IMR-90 (cell line): Measurements from ENCODE around the gene TIMP1. TPM values are rescaled to one million over a fixed set of nuclear protein-coding genes. Genes with fewer than 3 reads are reported as not detected.
A peak's percentile ranks its signal among the peaks of the same experiment; 100 is the strongest.

Experiments used
- ATAC-seq: fragments of 200-7000 bp; cut with Tn5 transposase; 2 replicates; pipeline ENCODE4 v1.9.1; 2020; ENCODE audit warnings: low read depth, mild to moderate bottlenecking, moderate library complexity
- BruUV-seq: library from RNA; stranded (reverse); fragments of 400-500 nt; replicated peaks from 2 replicates; lab custom pipeline; 2021; lab: Mats Ljungman, UMichigan
- CTCF ChIA-PET: fragments of 300-600 bp; formaldehyde crosslinking; extraction: SDS; loops from one replicate; lab custom pipeline; 2021; ENCODE audit warnings: antibody characterized with exemption; lab: Yijun Ruan, JAX
- POLR2A ChIA-PET: fragments of 300-600 bp; sonication (Branson Sonifier 250); formaldehyde crosslinking; loops from one replicate; lab custom pipeline; 2022; ENCODE audit warnings: antibody characterized with exemption; ENCODE audit not compliant: unreplicated experiment; lab: Charles Lee
- DNase-seq: peaks from one replicate; pipeline ENCODE4 v3.0.0; 2013
- H2AFZ ChIP-seq: replicated peaks from 2 replicates; pipeline ENCODE3; 2013; ENCODE audit warnings: low read length, mild to moderate bottlenecking; ENCODE audit not compliant: poor library complexity
- H2AK5ac ChIP-seq: 2 replicates; pipeline ENCODE4 v1.6.1; 2013; ENCODE audit warnings: low read depth, low read length, inconsistent platforms
- H2AK9ac ChIP-seq: replicated peaks from 2 replicates; pipeline ENCODE3; 2013; ENCODE audit warnings: mild to moderate bottlenecking, low read depth, low read length, moderate library complexity; ENCODE audit not compliant: poor library complexity
- H2BK120ac ChIP-seq: 2 replicates; pipeline ENCODE4 v1.6.1; 2013; ENCODE audit warnings: low read depth, low read length, inconsistent platforms
- H2BK15ac ChIP-seq: 3 replicates; pipeline ENCODE4 v1.6.1; 2013; ENCODE audit warnings: low read depth, low read length, inconsistent platforms
- H2BK20ac ChIP-seq: 2 replicates; pipeline ENCODE4 v1.6.1; 2013; ENCODE audit warnings: low read depth, mild to moderate bottlenecking, inconsistent platforms, low read length, moderate library complexity
- H2BK5ac ChIP-seq: 2 replicates; pipeline ENCODE4 v1.6.1; 2013; ENCODE audit warnings: mild to moderate bottlenecking, low read depth, low read length, inconsistent platforms; ENCODE audit not compliant: poor library complexity, severe bottlenecking
- H3K14ac ChIP-seq: replicated peaks from 2 replicates; pipeline ENCODE4 v1.6.1; 2013; ENCODE audit warnings: low read depth, low read length, inconsistent platforms
- H3K18ac ChIP-seq: 2 replicates; pipeline ENCODE4 v1.6.1; 2013; ENCODE audit warnings: low read depth, low read length, control low read depth
- H3K23ac ChIP-seq: 2 replicates; pipeline ENCODE4 v1.6.1; 2013; ENCODE audit warnings: low read depth, low read length, inconsistent platforms
- H3K27ac ChIP-seq: 2 replicates; pipeline ENCODE4 v1.5.1; 2013; ENCODE audit warnings: mild to moderate bottlenecking, control low read depth, low read length; ENCODE audit not compliant: insufficient read depth
- H3K27me3 ChIP-seq: 2 replicates; pipeline ENCODE4 v1.6.1; 2013; ENCODE audit warnings: low read length; ENCODE audit not compliant: control insufficient read depth, insufficient read depth
- H3K36me3 ChIP-seq: 2 replicates; pipeline ENCODE4 v1.6.1; 2013; ENCODE audit warnings: low read length, mixed read lengths; ENCODE audit not compliant: control insufficient read depth, insufficient read depth
- H3K4ac ChIP-seq: 2 replicates; pipeline ENCODE4 v1.6.1; 2013; ENCODE audit warnings: low read depth, low read length, inconsistent platforms
- H3K4me1 ChIP-seq: 2 replicates; pipeline ENCODE4 v1.6.1; 2013; ENCODE audit warnings: low read length, mixed read lengths; ENCODE audit not compliant: control insufficient read depth, insufficient read depth
- H3K4me2 ChIP-seq: 2 replicates; pipeline ENCODE4 v1.6.1; 2013; ENCODE audit warnings: low read depth, mild to moderate bottlenecking, control low read depth, low read length, moderate library complexity
- H3K4me3 ChIP-seq: 2 replicates; pipeline ENCODE4 v1.5.1; 2013; ENCODE audit warnings: low read depth, mild to moderate bottlenecking, control low read depth, low read length, moderate library complexity; ENCODE audit not compliant: insufficient read depth
- H3K56ac ChIP-seq: 2 replicates; pipeline ENCODE4 v1.6.1; 2013; ENCODE audit warnings: low read length, inconsistent platforms; ENCODE audit not compliant: insufficient read depth; ENCODE audit errors: extremely low read depth
- H3K79me1 ChIP-seq, 2 experiments: 2 replicates each; pipeline ENCODE4 v1.6.1; 2013; ENCODE audit warnings: low read length in 2 of 2, inconsistent platforms in 1 of 2, low read depth in 1 of 2
- H3K9ac ChIP-seq: 2 replicates; pipeline ENCODE4 v1.6.1; 2013; ENCODE audit warnings: low read depth, low read length, control low read depth
- H3K9me1 ChIP-seq: 2 replicates; pipeline ENCODE4 v1.6.1; 2013; ENCODE audit warnings: low read length, inconsistent platforms; ENCODE audit not compliant: insufficient read depth
- H3K9me3 ChIP-seq: 2 replicates; pipeline ENCODE4 v1.6.1; 2013; ENCODE audit warnings: low read length; ENCODE audit not compliant: control insufficient read depth, insufficient read depth
- H4K20me1 ChIP-seq: 2 replicates; pipeline ENCODE4 v1.6.1; 2013; ENCODE audit warnings: low read length, inconsistent platforms; ENCODE audit not compliant: insufficient read depth
- H4K5ac ChIP-seq: 2 replicates; pipeline ENCODE4 v1.6.1; 2013; ENCODE audit warnings: mild to moderate bottlenecking, low read depth, low read length, control low read depth
- H4K8ac ChIP-seq, 2 experiments: 2 replicates each; pipeline ENCODE4 v1.6.1; 2013; ENCODE audit warnings: low read depth in 2 of 2, low read length in 2 of 2, control low read depth in 1 of 2, inconsistent platforms in 1 of 2
- H4K91ac ChIP-seq: 2 replicates; pipeline ENCODE4 v1.6.1; 2013; ENCODE audit warnings: low read depth, low read length, inconsistent platforms; ENCODE audit not compliant: insufficient read depth
- CHD1 ChIP-seq: IDR thresholded peaks from 2 replicates; pipeline ENCODE4 v1.6.1; 2012; ENCODE audit warnings: low read depth, low read length, improper control_type of control experiment
- RCOR1 ChIP-seq: IDR thresholded peaks from 2 replicates; pipeline ENCODE4 v1.6.1; 2012; ENCODE audit warnings: mild to moderate bottlenecking, low read length, improper control_type of control experiment; ENCODE audit not compliant: insufficient replicate concordance
- WGBS, 2 experiments: methylation state at CpG; one replicate each; pipeline versions ENCODE4 v1.1.5 to v1.1.7; 2013; ENCODE audit warnings: missing lambda C conversion rate in 2 of 2; ENCODE audit not compliant: insufficient read length in 1 of 2; ENCODE audit errors: extremely low coverage in 2 of 2; 5-methylcytosine and 5-hydroxymethylcytosine counted together
- dilution Hi-C: fragments of 300-500 bp; cut with HindIII; formaldehyde crosslinking; loops from one replicate; pipeline ENCODE4 v1.14.3; 2018; ENCODE audit warnings: low sequenced_read_pairs; ENCODE audit not compliant: unreplicated experiment
- in situ Hi-C: fragments of 300-500 bp; cut with MboI; formaldehyde crosslinking; loops from 3 replicates; pipeline ENCODE4 v1.14.3; 2019; ENCODE audit warnings: low sequenced_read_pairs, inconsistent platforms, mixed read lengths
- intact Hi-C: fragments of 100-400 bp; cut with micrococcal nuclease; formaldehyde crosslinking; loops from 2 replicates; pipeline ENCODE4 v1.10.0; 2022
- polyA plus RNA-seq, 3 experiments: library from polyadenylated mRNA; depleted of rRNA; stranded (reverse); fragments of >200 nt; gene quantifications; 2 replicates each; pipeline ENCODE4 v1.2.3, GENCODE V29; 2012; ENCODE audit warnings: low replicate concordance in 1 of 3
- total RNA-seq: library from RNA; depleted of rRNA; stranded (reverse); fragments of >200 nt; gene quantifications from 2 replicates; pipeline ENCODE4 v1.2.3, GENCODE V29; 2012
- TF ChIP-seq, protein P1 (sequence below): conservative IDR thresholded peaks from 2 replicates; pipeline ENCODE4 v1.5.1; 2012; ENCODE audit warnings: mild to moderate bottlenecking, low read depth, low read length, improper control_type of control experiment

TIMP1 gene
- total and polyA plus RNA-seq, 2 of the 4 experiments (the other 2 are of a cell fraction), result 512 to 3,078 TPM

DNA sequence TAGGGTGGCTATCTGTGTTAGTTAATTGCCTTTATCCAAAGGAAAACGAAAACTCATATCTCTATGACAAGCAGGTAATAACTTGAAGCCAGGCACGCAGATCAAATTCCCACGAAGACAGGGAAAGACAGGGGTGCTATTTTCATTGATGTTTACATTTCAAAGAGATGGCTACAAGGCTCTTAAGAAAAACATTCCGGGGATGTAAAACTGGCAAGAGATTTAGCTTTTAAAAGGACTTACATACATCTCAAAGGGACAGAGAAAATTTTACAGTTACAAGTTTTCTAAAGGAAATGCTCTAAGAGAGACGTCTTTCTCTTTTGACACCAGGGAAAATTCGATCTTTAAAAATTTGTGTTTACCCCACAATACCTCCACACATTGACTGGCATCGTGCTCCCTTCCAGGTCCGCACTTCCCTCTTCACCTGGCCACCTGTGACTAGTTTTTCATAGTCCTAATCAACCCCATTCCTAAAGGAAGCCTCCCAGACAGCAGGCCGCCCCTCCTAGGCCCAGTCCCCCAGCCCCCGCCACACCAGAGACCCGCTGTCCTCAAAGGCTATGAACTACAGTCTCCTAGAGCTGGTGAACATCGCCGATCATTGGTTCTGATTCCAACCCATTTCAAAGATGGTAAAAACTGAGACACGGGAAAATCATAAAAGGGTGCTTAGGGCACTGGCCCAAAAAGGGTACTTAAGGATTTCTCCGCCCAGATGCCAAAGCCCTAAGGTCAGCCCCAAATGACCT, 21.9 kb upstream of the TIMP1 start:
- Histone ChIP-seq H3K4me3 (peak overlapping the region; percentile 21; the same call in 1 of the 2 replicates), H2AK5ac (peak overlapping the region; percentile 41), H3K4me2 (peak overlapping the region; percentile 58), H3K14ac (peak overlapping the region; percentile 84), H3K36me3 (peaks cover 12% of the 10 kb centered on the region), H3K56ac (peak overlapping the region; percentile 56; the same call in 1 of the 2 replicates), H4K20me1 (peaks cover 4% of the 10 kb centered on the region), H3K27me3 (no peaks in the 10 kb centered on the region), H3K9me1 (peaks cover 3% of the 10 kb centered on the region; the same call in 1 of the 2 replicates), H3K23ac (peak overlapping the region; percentile 69), H2AFZ (peak overlapping the region; percentile 89), H2AK9ac (peak overlapping the region; percentile 88), H4K91ac (peak overlapping the region; percentile 69), H3K79me1 (peaks cover 12 to 43% of the 10 kb centered on the region in 2 experiments), H3K4me1 (0 out of 2 replicates have a peak, but pooled peaks cover 1% of the 10 kb centered on the region), H3K18ac (peak overlapping the region; percentile 33), H3K9me3 (no peaks in the 10 kb centered on the region), H3K27ac (peak overlapping the region; percentile 86), H4K5ac (peak overlapping the region; percentile 68), H3K9ac (peak overlapping the region; percentile 83), H2BK5ac (peak overlapping the region; percentile 85), H2BK15ac (peak overlapping the region; percentile 57; the same call in 1 of the 3 replicates), H2BK120ac (peak overlapping the region; percentile 37), H4K8ac (peak overlapping the region; percentile 65 to 99), H3K4ac (peak overlapping the region; percentile 55), H2BK20ac (peak overlapping the region; percentile 53; the same call in 1 of the 2 replicates)
- WGBS, 2 experiments, result 38% methylated on average over 6 of the region's 15 CpGs; no CpG with 5 or more reads in 1 of the 2 experiments
- TF ChIP-seq, protein P1, sequence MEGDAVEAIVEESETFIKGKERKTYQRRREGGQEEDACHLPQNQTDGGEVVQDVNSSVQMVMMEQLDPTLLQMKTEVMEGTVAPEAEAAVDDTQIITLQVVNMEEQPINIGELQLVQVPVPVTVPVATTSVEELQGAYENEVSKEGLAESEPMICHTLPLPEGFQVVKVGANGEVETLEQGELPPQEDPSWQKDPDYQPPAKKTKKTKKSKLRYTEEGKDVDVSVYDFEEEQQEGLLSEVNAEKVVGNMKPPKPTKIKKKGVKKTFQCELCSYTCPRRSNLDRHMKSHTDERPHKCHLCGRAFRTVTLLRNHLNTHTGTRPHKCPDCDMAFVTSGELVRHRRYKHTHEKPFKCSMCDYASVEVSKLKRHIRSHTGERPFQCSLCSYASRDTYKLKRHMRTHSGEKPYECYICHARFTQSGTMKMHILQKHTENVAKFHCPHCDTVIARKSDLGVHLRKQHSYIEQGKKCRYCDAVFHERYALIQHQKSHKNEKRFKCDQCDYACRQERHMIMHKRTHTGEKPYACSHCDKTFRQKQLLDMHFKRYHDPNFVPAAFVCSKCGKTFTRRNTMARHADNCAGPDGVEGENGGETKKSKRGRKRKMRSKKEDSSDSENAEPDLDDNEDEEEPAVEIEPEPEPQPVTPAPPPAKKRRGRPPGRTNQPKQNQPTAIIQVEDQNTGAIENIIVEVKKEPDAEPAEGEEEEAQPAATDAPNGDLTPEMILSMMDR, result no peak
- TF ChIP-seq RCOR1 (no peak), CHD1 (no peak)
- no TSS peak for BruUV-seq
- in situ Hi-C loops (loop anchor here (5.0 kb wide), 1 partner anchor 87 kb away; no protein-coding TSS in a partner anchor), dilution Hi-C loops (no loop called here), intact Hi-C loops (loop anchor here (5.0 kb wide), 1 partner anchor 467 kb away; no protein-coding TSS in a partner anchor)
- ATAC-seq (no peak), DNase-seq (peak; percentile 34)
- ChIA-PET CTCF (no interaction called here), POLR2A (no interaction called here)
